ENCODE data around the gene TBC1D7.

- TF ChIP-seq EZH2 (IDR thresholded peaks at IDR 0.05; ENCODE audit: borderline replicate concordance, control insufficient read depth, low read depth, low read length) (no peak), FOXK2 (IDR thresholded peaks at IDR 0.05) (no peak)
Observed at GRCh38 chr6:13332349-13332706, 4.0 kb upstream of the TBC1D7 start.

Data from GM12878 (cell line).